NCI-H1930 (cell line): ENCODE data around the gene PDE4D.

Experiments
- DNase-seq, 2 experiments: peaks; one replicate each; lab custom pipeline; 2025; lab: John Stamatoyannopoulos, UW

The PDE4D gene

DNA sequence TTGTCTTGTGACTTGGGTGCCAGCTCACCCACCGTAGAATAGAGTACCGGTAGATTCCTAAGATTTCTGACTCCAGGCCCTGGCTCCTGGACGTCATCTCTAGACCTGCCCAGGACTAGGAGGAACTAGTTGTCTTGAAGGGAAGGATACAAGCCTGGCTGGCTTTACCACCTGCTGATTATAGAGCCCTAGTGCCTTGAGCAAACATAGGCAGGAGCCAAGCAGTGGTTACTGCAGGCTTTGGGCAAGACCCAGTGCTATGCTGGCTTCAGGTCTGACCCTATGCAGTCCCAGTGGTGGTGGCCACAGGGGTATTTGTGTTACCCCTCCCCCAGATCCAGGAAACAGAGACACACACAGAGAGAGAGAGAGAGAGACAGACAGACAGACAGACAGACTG is 606.2 kb downstream of the PDE4D start:
- no peak for DNase-seq

- no peak for DNase-seq
These were observed 607.0 kb downstream of the PDE4D start for GRCh38 chr5:59286510-59286909.

GRCh38 chr5:59285300-59286016 is 608.1 kb downstream of the PDE4D start:
- no peak for DNase-seq

DNA sequence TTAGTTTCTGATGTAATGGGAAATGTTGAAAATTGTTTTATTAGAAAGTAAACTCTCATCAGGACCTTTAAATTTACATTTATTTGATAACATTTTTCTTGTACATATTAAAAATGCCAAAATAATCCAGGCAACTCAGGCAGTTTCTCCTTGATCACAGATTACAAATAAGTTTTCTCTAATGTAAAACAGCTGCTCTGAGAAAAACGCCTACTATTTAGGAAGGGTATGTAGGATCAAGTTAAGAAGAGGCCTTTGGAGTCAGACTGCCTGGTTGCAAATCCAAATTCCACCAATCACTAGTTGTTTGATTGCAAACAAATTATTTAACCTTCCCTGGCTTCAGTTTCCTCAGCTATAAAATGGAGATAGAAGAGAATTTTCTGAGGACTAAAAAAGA is 610.8 kb downstream of the PDE4D start:
- no peak for DNase-seq

DNA sequence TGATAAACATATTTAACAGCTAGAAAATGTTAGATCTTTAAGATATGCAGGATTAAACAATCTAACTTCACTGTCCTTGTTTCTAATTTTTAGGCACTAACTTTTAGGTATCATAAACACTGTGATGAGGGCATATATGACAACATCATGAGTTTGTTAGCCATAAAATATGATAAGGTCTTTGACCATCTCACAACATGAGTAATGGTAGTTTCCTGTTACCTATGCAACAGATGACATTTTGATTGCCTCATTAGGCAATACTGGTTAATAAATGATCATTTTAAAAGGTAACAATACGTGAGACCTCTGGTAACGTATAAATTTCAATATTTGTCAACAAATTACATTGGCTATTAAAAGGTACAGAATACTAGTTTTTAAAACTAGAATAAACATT is 613.5 kb downstream of the PDE4D start:
- DNase-seq: no peak

- DNase-seq: no peak
These were observed 616.6 kb downstream of the PDE4D start for GRCh38 chr5:59276917-59277372.

DNA sequence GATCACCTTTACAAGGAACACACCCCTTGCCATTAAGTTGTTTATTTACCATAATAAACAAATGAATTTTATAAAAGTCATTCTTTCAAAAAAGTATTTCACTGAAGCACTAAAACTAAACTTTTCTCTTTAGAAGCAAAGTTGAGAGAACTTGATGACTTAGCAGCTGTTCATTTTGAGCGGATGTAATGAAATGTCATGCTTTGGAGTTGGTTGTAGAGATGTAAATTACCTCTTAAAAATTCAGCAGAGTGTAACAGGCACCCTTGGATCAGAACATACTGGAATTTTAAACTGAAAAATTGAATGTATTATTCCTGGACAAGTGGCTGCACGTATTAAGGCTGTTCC is 617.2 kb downstream of the PDE4D start:
- no peak for DNase-seq

- no peak for DNase-seq
These were observed 617.8 kb downstream of the PDE4D start for GRCh38 chr5:59275510-59276324.

GRCh38 chr5:59275170-59275509 is 618.4 kb downstream of the PDE4D start:
- no peak for DNase-seq

DNA sequence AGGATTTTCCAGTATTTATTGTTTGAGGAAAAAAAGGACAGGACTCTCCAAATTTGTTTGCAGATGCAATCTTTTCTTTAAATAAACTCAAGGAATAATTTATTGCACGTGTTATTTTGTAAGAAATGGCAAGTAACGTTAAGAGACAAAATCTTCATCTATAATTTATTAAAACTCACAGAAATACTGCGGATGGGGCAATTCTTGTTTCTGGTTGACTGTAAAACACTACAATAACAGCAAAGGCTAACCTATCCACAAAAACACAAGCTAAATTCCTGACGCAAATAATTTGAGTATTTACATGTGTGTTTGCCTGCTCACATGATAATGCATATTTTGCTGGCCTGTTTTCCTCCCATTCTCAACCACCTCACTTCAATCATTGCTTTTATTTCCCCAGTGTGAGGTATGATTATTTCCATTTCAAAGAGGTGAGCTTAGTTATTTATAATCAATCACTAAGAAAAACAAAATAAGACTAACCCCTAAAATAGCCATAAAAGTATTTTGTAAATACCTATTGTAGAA is 619.4 kb downstream of the PDE4D start:
- no peak for DNase-seq

DNA sequence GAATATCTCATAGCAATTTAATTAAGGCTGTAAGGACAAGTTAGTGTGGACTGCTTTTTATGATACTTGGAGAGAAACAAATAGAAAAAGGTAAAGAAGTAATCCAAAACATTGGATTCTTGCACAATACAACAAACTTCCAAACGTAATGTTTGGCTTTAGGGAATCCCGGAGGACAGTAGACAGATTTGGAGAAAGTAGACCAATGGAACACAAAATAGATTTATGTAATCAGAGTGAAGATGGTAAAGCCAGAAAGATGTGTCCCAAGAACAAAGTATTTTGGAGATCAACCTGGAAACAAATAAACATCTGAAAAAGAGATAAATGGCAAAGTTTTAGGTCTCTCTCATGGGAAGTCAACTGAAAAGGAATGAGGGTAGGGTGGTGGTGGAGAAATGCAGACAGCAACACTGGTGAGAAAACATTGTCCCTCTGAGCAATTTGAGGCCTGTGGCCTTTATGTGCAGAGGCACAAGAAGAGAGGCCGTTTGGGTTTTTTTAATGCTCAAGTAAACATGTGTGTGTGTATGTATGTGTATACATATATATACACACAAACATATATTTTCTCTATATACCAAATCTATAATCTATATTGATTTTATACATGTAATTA is 620.6 kb downstream of the PDE4D start:
- no peak for DNase-seq

DNA sequence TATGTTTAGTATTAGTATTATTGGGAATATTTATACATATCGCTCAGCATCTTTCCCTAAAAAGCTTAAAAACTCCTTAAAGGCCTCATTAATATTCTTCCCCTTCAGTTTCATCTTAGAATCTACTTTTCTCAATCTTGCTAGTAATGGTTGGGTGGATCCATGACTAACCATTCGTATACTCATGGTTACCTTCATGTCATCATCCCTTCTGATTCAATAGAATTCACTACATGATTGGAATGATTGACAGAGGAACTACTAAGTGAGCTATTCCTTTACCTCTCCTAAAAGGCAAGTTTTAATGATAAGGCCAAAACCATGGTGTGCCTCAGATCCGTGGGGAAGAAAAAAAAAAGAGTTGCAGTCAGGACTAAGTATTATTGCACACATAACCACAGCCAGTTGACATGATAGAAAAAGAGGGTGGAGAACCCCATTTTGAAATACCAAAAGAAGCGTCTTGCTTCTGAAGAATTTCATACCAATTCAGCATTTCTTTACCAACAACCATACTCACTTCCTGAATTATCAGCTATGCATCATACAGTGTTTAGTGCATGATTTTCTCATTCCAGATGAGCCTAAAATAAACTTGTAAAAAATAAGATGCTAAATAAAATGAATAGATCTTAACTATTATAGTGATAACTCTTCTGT is 624.6 kb downstream of the PDE4D start:
- DNase-seq: no peak

- no peak for DNase-seq
These were observed 626.5 kb downstream of the PDE4D start for GRCh38 chr5:59267033-59267432.

GRCh38 chr5:59266410-59266809 is 627.1 kb downstream of the PDE4D start:
- DNase-seq: no peak

DNA sequence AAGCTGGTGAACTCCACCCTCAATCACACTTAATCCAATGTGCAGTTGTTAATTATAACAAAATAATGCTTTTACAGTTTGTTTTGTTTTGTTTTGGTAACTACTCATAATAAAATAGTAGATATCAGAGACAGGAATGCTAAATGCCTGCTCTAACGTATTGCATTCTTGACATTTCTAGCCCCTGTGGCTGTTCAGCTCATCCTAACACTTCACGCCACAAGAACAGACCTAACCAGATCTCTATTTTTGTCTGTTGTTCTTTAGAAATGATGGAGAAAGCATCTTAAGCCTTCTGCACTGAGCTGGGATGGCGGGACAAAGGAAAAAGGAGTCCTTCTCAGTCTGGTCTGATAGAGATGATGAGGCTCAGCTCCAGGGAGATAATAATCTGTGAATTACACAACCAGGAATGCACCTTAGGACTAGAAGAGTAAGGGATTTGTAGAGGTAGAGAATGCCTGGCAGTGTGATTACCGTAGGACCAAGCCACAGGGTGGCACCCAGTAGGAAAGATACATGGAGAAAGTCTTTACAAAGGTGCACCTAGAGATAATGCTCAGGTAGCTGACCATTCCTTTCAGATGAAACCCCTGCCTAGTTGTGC is 628.8 kb downstream of the PDE4D start:
- no peak for DNase-seq

DNA sequence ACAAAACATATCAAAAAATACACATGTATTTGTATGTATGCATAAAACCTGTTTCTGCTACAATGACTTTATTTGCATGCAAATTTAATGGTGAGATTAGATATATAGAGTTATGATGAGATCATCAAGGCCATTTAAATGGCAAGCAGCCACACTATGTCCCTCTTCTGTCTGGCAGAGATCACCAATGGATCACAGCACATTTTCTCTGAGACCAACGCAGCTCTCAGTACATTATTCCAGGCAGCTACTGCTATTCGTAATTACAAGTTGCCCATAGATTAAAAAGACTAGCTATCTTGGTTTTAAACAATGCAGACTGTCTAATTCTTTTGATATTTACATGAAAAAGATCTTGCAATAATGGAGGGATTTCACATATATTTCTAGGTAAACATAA is 629.5 kb downstream of the PDE4D start:
- no peak for DNase-seq

DNA sequence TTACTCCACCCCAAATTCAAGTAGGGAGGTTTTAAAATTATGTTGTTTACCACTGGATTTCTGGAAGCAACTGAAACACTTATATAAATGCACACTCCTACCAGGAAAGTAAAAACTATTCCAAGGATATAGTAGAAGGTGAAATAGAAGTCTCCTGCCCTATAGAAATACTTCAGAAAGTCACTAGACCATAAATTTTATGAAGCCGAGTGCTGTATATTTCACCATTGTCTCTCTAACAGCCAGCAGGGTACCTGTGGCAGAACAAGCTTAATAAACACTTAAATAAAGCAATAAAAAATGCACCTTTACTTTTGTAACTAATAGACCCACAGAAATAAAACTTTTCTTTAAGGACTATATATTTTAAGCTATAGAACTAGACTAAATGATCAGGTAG is 631.6 kb downstream of the PDE4D start:
- no peak for DNase-seq

DNA sequence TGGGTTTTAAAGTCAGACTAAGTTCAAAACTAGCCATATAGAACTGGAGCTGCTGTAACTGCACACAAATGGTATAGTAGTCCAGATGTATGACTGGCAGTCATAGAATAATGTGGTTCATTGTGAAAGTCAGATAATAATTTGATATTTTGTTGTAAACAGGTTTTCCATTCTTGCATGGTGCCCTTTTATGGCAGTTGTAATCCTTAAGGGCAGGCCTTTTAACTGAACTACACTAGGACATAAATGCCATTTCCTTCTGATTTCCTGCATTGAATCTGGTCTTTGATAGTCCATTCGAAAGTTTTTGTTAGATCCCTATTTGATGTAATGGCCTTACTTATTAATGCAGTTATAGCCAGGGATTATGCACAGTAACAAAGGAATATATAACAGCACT is 632.6 kb downstream of the PDE4D start:
- DNase-seq: no peak

GRCh38 chr5:59260200-59260599 is 633.3 kb downstream of the PDE4D start:
- no peak for DNase-seq

- DNase-seq: no peak
These were observed 634.3 kb downstream of the PDE4D start for GRCh38 chr5:59259237-59259636.

DNA sequence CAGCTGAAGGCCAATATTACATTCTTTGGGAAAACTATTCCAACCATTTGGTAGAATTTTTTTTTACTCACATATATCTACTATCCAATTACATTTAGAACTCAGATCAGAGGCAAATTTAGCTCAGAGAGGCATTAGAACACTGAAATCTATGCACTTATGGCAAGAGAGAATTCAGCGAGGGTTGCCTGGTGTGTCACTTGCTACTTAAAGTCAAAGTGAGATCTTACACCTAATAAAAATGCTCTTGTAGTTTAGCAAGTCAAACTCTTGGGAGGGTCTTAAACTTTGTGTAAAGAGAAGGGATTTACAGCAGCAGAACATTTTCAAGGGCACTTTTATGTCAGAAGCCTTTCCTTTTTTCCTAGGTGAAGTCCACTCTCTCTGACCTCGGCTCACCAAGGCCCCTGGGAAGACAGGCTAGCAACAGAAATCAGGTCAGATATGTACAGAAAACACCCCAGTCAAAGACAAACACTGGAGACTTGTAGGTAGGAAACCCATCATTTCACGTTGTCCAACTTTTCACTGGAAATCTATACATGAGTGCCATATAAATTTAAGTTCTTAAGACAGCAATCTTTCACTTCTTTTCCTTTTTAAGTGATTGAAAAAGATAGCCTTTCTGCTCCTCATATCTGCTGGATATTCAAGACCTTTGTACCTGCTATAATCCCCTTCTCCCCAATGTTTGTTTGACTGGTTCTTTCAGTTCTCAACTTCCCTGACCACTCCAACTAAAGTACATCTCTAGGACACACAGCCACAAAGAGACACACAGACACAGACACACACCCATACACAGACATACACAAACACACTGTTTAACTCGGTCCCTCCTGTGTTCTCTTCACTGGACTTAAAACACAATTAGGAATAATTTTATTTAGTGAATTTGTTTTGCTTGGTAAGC is 635.8 kb downstream of the PDE4D start:
- no peak for DNase-seq
